ENCODE measurements around the gene ZNF329.
A peak's percentile ranks its signal among the peaks of the same experiment; 100 is the strongest.

Gene ZNF329

DNA sequence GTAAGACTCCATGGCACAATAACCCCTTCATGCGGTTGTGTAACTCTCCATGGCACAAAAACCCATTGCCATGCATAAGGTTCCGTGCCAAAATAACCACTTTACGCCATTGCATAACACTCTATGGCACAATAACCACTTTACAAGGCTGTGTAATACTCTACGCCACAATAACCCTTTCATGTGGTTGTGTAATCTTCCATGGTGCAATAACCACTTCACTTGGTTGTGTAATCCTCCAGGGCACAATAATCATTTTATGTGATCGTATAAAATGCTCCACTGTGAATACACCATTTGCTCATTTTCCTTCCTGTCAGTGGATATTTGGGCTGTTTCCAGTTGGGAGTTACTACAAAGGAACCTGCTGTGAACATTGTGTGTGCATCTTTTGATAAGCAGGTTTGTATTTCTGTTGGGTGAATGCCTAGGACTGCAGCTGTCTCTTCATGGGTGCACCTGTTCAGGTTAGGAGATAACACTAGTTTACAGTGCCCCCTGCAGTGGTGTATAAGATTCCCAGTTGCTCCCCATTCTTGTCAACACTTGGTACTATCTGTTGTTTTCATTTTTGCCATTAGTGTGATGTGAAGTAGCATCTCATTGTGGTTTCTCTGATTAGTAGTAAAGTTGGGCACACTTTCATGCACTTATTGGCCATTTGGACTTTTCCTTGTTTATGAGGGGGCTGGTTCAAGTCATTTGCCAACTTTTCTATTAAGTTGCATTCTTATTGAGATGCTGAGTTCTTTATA, 31.4 kb downstream of the ZNF329 start:
- DNase-seq = no peak

GRCh38 chr19:58117841-58118575, 32.6 kb downstream of the ZNF329 start:
- DNase-seq = no peak

GRCh38 chr19:58108546-58108817, 42.1 kb downstream of the ZNF329 start:
- no peak for DNase-seq

GRCh38 chr19:58107778-58108545, 42.6 kb downstream of the ZNF329 start:
- no peak for DNase-seq

DNA sequence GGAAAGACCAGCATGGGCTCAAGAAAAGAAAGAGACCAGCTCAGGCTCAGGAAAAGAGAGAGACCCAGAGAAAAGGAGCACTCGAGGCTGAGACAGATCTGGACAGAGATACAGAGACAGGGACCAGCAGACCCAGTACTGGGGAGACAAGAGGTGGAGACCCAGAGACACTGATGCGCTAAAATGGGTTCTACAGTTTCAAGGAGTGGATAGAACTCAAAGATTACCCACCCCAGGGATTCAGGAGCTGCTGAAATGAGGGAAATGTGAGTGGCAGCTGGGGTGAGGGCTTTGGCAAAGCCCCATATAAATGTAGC, 51.9 kb downstream of the ZNF329 start:
- no peak for DNase-seq

- peak; percentile 94 to 98 for DNase-seq
Observed at GRCh38 chr19:58097781-58098681, 52.6 kb downstream of the ZNF329 start, which contains the start of gene ZSCAN18. ZSCAN18 (minus strand) TSS chr19:58098231; CDS start chr19:58090267, 7,964 bp downstream.

DNA sequence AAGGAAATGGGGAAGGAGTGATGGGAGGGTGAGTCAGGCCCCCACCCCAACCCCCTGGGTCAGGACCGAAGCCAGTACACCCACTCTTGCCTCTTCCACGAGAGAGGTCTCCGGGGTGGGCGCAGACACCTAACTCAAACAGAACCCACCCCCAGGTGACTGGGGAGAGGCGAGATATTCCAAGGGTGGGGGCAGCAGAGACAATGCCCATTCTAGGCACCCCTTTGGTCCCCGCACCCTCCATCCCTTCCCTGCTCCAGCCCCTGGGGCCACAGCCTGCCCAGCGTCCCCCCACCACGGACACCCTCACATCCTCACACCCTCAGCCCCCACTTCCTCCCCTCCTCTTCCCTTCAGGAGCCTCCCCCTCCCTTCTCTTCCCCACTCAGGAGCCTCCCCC, 53.2 kb downstream of the ZNF329 start:
- DNase-seq = no peak

DNA sequence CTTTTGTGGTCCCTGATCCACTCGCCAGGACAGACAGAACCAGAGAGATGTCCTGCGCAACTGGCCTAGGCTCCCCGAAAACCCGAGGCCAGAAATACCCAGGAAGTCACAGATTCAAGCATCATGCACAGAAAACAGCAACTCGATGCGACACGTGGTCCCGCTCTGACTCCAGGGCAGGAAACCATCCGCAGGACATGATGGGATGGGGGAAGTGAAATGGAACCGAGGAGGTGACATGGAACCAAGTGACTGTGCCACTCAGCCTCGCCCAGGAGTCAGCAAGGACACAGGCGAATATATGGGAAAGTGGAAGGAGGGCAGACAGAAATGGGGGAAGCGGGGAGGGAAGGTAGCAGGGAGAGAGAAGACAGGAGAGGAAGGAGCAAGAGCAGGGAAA, 53.7 kb downstream of the ZNF329 start:
- no peak for DNase-seq

- DNase-seq = no peak
Observed at GRCh38 chr19:58095328-58095727, 55.3 kb downstream of the ZNF329 start.

- no peak for DNase-seq
Observed at GRCh38 chr19:58093071-58093470, 57.5 kb downstream of the ZNF329 start.

GRCh38 chr19:58091251-58091995, 59.2 kb downstream of the ZNF329 start:
- DNase-seq = no peak

DNA sequence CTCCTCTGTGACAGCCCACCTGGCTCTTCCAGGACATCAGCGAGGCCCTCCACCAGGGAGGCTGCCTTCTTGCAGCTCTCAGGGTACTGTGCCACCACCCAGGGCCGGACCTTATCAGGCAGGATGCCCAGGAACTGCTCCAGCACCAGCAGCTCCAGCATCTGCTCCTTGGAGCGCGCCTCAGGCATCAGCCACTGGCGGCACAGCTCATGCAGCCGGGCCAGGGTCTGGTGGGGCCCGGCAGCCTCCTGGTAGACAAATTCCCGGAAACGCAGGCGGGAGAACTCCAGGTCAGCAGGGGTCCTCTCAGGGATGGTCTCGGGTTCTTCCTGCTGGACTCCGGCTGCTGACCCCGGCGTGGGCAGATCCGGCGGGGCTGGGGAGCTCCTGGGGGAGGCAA, 60.7 kb downstream of the ZNF329 start:
- no peak for DNase-seq

DNA sequence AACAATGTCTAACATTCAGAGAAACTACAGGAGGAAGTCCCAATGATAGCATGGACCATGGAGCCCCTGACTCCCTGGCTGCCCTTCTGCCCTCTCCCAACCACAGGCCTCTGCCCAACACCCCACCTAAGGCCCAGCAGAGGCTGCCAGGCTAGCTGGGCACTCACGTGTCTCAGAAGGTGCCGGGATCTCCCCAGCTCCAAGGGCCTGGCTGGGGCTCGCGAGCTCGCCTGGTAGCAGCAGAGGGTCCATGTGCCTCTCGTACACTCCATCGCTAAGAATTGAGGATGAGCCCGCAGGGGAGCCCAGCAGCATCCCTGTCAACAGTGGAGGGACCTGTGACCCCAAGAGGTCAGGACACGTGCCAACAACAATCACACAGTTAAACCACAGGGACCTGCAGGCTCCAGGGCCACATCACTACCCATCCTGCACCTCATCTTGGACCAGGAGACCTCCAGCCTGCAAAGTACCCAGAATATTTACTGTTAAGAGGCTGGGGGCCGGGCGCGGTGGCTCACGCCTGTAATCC, 62.0 kb downstream of the ZNF329 start:
- DNase-seq = no peak

DNA sequence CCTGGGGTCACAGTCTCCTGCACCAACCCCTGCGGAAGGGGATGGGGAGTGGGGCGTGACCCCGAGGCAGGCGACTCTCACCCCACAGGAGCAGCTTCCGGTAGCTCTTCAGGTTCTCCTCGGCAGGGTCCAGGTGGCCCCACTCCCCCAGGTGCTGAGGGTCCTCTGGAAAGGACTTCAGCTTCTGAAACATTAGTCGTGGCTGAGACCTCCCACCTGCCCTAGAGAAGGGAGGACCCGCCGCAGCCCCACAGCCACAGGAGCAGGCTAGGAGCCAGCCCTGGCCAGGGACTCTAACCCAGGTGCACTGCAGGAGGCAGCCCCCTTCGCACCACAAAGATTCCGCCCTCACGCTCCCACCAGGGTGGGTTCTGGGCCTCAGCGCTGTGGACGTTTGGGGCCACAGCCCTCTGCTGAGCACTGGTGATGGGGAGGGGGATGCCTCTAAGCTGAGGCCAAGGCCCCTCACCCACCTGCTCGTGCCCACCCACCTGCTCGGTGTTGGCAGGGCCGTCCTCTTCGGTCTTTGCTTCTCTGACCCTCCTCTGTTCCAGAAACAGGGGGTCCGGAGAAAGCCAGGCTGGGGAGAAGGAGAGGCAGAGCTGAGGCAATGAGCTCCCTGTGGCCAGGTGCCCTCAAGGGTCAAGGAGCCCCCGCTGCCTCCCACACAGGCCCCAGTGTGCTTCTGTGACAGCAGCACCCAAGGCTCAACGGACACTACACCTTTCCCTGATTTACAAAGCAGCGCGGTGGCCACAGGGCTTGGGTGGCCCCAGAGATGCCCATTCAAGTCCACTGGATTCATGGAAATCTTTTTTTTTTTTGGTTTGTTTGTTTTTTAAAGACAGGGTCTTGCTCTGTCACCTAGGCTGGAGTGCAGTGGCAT, 63.5 kb downstream of the ZNF329 start:
- no peak for DNase-seq

GRCh38 chr19:58085348-58085875, 65.2 kb downstream of the ZNF329 start:
- DNase-seq = no peak

- no peak for DNase-seq
Observed at GRCh38 chr19:58084596-58085347, 65.8 kb downstream of the ZNF329 start.

GRCh38 chr19:58083021-58083420, 67.6 kb downstream of the ZNF329 start:
- no peak for DNase-seq

DNA sequence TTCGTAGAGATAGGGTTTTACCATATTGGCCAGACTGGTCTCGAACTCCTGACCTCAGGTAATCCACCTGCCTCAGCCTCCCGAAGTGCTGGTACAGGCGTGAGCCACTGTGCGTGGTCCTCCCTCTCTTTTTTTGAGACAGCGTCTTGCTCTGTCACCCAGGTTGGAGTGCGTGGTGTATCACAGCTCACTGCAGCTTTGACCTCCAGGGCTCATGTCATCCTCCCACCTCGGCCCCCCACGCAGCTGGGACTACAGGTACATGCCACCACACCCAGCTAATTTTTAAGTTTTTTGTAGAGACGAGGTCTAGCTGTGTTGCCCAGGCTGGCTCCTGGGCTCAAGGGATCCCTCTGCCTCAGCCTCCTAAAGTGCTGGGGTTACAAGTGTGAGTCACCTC, 70.8 kb downstream of the ZNF329 start:
- no peak for DNase-seq
